ENCODE measurements around the gene ATAD3C.

- no peak for TF ChIP-seq CTCF (IDR thresholded peaks at IDR 0.05)
- no peak for TF ChIP-seq POLR2AphosphoS5 (IDR thresholded peaks at IDR 0.05; ENCODE audit: low read depth, low read length)
- TF ChIP-seq REST (IDR thresholded peaks at IDR 0.05; ENCODE audit: insufficient read depth in 1 of 2, low read depth in 2 of 2, low read length in 1 of 2), result no peak
These were observed 30.8 kb upstream of the ATAD3C start for GRCh38 chr1:1418464-1419362.

Measured in Panc1 (cell line).